DND-41 (cell line): ENCODE measurements around the gene UBASH3B.

Source experiments
- EZH2 ChIP-seq: IDR thresholded peaks from 3 replicates; pipeline ENCODE4 v1.6.1; 2012; ENCODE audit warnings: borderline replicate concordance, low read depth, mild to moderate bottlenecking, moderate library complexity, low read length, inconsistent platforms; ENCODE audit not compliant: severe bottlenecking
- TF ChIP-seq, protein P1 (sequence below): IDR thresholded peaks from 2 replicates; pipeline ENCODE4 v1.5.1; 2012; ENCODE audit warnings: borderline replicate concordance, low read length, moderate library complexity, mild to moderate bottlenecking; ENCODE audit not compliant: poor library complexity, severe bottlenecking; ENCODE audit errors: extremely low read depth

DNA sequence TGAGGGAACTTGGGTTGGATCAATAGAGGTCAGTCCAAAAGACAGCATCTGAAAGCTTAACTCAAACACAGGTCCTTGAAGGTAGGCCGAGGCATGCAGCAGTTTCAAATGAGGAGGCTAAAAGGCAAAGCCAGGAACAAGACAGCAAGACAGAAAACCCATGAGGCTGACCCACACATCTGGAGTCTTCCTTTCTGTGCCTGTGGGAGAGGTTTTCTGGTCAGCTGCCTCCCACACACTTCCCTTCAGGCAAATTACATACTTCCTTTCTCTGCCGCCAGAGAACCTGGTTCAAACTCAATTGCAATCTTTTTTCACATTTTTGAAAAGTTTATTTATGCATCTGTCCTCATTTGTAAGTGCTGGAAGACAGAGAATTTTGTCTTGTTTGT is 153.0 kb downstream of the UBASH3B start:
- TF ChIP-seq, protein P1, sequence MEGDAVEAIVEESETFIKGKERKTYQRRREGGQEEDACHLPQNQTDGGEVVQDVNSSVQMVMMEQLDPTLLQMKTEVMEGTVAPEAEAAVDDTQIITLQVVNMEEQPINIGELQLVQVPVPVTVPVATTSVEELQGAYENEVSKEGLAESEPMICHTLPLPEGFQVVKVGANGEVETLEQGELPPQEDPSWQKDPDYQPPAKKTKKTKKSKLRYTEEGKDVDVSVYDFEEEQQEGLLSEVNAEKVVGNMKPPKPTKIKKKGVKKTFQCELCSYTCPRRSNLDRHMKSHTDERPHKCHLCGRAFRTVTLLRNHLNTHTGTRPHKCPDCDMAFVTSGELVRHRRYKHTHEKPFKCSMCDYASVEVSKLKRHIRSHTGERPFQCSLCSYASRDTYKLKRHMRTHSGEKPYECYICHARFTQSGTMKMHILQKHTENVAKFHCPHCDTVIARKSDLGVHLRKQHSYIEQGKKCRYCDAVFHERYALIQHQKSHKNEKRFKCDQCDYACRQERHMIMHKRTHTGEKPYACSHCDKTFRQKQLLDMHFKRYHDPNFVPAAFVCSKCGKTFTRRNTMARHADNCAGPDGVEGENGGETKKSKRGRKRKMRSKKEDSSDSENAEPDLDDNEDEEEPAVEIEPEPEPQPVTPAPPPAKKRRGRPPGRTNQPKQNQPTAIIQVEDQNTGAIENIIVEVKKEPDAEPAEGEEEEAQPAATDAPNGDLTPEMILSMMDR, result no peak
- TF ChIP-seq EZH2, result no peak
